T-helper 2 cell treated with Interferon-gamma antibody and Interleukin-4, amounts not matched to agents 100 ng/mL and 5 ng/mL, for 36 hours (primary cell): Measurements from ENCODE around the gene NXNL1. TPM values are rescaled to one million over a fixed set of nuclear protein-coding genes. Genes with fewer than 3 reads are reported as not detected.
"Not testable (repeated sequence)": the region's sequence is repeated elsewhere in the genome, so short reads cannot be mapped to it uniquely, and the experiment has no call there.

Experiments used
- intact Hi-C: fragments of 100-400 bp; cut with micrococcal nuclease; formaldehyde crosslinking; loops from one replicate; pipeline ENCODE4 v1.15.1; 2023
- total RNA-seq: library from RNA; stranded (reverse); gene quantifications from 2 replicates; pipeline ENCODE4 v1.2.3, GENCODE V29; 2022

The NXNL1 gene
- not detected in 2 replicates for total RNA-seq

GRCh38 chr19:17460372-17461230, at the start of gene NXNL1:
TSS of gene NXNL1 (minus strand) at chr19:17460926. CDS start at chr19:17460869, 57 bp downstream.
- intact Hi-C loops = no loop called here

GRCh38 chr19:17508558-17508933, 47.8 kb upstream of the NXNL1 start:
- intact Hi-C loops = not testable (repeated sequence)

DNA sequence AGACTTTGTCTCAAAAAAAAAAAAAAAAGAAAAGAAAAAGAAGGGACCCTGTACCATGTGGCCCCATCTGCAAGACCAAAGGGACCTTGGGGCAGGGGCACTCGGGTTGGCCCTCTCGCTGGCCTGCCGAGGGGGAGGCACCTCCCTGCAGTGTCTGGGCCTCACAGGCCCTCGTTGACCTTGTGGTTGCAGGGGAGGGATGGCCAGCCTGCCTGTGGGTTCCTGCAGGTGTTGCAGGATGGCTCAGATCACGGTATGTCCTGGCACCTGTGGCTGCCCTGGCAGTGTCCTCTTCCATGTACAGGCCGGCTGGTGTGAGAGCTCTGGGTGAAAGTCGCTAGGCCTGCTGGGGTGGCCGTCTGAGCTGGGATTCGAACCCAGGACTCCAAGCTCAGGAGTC, 46.0 kb upstream of the NXNL1 start:
- intact Hi-C loops = no loop called here

DNA sequence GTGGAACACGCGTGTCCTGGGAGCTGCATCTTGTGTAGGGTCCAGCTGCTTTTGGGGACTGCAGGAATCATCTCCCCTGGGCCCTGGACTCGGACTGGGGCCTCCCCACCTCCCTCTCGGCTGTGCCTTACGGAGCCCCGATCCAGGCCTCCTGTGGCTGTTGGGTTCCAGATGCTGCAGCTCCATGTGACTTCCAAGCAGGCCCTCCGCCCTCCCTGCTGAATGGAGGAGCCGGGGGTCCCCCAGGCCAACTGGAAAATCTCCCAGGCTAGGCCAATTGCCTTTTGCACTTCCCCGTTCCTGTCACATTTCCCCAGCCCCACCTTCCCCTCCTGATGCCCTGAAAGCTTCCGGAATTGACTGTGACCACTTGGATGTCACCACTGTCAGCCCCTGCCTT, 44.5 kb upstream of the NXNL1 start:
- intact Hi-C loops = no loop called here

DNA sequence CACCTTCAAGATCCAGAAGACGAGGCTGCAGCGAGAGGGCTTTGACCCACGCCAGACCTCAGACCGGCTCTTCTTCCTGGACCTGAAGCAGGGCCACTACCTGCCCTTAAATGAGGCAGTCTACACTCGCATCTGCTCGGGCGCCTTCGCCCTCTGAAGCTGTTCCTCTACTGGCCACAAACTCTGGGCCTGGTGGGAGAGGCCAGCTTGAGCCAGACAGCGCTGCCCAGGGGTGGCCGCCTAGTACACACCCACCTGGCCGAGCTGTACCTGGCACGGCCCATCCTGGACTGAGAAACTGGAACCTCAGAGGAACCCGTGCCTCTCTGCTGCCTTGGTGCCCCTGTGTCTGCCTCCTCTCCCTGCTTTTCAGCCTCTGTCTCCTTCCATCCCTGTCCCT, 43.7 kb upstream of the NXNL1 start:
- intact Hi-C loops = no loop called here

DNA sequence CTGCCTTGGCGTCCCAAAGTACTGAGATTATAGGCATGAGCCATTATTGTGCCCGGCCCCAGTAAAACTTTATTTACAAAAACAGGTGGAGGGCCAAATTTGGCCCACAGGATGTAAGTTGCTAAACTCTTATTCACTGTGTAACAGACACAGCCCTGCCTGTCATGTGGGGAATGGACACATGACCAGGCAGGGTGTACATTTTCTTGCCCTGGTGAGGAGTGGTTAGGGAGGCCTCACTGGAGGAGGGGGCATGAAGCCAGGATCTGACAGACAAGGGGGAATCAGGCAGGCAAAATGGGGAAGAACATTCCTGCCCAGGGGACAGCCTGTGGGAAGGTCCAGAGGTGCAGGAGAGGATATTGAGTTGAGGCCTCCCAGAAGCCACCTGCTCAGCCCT, 43.3 kb upstream of the NXNL1 start:
- intact Hi-C loops = no loop called here

DNA sequence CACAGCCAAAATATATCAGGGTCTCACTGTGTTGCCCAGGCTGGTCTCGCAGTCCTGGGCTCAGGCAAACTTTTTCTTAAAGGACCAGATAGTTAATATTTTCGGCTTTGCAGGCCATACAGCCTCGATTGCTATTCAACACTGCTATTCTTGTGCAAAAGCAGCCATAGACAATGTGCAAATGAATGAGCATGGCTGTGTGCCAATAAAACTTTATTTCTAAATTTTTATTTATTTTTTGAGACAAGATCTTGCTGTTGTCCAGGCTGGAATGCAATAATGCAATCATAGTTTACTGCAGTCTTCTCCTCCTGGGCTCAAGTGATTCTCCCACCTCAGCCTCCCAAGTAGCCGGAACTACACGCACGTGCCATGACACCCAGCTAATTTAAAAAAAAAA, 42.5 kb upstream of the NXNL1 start:
- intact Hi-C loops = no loop called here

DNA sequence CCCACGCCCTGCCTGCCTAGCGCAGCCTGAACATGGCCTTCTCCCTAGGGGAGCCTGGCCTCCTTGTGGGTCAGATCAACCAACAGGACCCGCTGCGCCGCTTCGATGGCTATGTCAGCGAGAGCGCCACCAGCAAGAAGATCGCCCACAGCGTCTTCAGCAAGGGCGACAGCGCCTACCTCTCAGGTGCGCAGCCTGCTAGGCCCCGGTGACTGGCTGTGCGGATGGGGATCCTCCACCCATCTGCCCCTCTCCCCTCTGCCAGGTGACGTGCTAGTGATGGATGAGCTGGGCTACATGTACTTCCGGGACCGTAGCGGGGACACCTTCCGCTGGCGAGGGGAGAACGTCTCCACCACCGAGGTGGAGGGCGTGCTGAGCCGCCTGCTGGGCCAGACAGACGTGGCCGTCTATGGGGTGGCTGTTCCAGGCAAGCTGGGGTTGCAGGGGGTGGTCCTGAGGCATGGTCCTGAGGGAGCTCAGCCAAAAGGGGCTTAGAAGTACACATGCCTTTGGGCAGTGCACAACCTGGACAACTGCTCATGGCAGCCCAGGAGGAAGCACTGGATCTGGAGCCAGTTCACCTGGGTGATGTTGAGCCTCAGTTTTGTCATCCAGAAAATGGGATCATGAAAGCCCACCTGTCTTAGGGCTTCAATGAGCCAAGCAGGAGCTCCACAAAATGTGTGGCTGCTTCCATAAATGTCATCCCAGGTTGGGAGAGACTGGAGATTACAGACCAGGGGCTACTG, 39.9 kb upstream of the NXNL1 start:
- intact Hi-C loops = no loop called here

DNA sequence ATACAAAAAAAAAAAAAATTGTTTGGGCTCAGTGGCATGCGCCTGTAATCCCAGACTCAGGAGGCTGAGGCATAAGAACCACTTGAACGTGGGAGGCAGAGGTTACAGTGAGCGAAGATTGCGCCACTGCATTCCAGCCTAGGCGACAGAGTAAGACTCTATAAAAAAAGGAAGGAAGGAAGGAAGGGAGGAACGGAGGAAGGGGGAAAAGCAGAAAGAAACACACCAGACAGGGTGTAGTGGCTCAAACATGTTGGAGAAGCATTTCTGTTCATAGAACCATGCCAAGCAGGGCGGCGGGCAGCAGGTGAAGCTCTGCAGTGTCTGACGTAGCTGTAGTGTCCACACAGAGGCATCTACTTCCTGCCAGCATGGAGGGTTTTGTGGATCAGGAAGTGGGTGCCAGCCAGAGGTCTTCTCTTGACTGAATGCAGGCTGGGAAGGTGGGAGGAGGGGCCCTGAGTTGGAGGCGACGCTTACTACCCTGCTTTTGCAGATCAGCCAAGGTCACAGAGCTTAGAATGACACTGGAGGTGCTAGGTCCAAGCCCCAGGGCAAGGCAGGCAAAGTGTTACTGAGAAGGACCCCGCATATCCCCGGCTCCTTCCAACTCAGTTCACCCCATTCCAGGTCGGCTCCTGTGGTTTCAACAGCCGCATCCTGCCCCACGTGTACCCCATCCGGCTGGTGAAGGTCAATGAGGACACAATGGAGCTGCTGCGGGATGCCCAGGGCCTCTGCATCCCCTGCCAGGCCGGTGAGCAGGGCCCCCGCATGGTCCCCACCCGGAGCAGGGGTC, 39.1 kb upstream of the NXNL1 start:
- intact Hi-C loops = no loop called here

DNA sequence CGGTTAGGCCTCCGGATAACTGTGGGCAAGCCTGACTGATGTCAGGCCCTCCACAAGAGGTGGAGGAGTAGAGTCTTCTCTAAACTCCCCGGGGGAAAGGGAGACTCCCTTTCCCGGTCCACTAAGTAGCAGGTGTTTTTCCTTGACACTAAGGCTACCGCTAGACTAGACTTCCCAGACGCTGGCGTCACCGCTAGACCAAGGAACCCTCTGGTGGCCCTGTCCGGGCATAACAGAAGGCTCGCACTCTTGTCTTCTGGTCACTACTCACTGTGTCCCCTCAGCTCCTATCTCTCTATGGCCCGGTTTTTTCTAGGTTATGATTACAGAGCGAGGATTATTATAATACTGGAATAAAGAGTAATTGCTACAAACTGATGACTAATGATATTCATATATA, 38.3 kb upstream of the NXNL1 start:
- intact Hi-C loops = not testable (repeated sequence)

DNA sequence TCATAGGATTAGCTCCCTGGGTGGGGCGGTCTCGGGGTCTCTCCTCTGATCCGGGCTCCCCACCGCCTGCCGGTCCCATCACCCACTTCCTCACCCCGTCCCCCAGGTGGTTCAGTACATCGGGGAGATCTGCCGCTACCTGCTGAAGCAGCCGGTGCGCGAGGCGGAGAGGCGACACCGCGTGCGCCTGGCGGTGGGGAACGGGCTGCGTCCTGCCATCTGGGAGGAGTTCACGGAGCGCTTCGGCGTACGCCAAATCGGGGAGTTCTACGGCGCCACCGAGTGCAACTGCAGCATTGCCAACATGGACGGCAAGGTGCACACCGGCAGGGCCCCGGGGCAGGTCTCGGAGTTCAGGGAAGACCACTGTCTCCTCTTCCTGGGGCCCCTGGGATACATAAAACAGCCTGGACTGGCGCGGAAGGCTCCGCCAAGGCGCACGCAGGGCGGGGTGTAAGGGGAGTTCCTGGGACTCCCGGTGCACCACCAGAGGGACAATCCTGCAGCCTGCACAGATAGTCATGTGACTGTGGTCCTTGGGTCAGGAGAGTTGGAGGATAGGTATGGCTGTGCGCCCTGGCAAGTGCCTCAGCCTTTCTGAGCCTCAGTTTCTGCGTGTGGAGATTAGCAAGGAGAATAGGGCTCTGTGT, 36.5 kb upstream of the NXNL1 start:
- intact Hi-C loops = loop anchor here (2.0 kb wide), 1 partner anchor 78 kb away; no protein-coding TSS in a partner anchor

- intact Hi-C loops = loop anchor here (2.0 kb wide), 1 partner anchor 78 kb away; no protein-coding TSS in a partner anchor
Observed at GRCh38 chr19:17496337-17496997, 35.7 kb upstream of the NXNL1 start.

- intact Hi-C loops = loop anchor here (2.0 kb wide), 1 partner anchor 79 kb away; no protein-coding TSS in a partner anchor
Observed at GRCh38 chr19:17495639-17496296, 35.0 kb upstream of the NXNL1 start.

- intact Hi-C loops = no loop called here
Observed at GRCh38 chr19:17491287-17491686, 30.6 kb upstream of the NXNL1 start.

GRCh38 chr19:17490411-17490810, 29.7 kb upstream of the NXNL1 start:
- intact Hi-C loops = no loop called here

DNA sequence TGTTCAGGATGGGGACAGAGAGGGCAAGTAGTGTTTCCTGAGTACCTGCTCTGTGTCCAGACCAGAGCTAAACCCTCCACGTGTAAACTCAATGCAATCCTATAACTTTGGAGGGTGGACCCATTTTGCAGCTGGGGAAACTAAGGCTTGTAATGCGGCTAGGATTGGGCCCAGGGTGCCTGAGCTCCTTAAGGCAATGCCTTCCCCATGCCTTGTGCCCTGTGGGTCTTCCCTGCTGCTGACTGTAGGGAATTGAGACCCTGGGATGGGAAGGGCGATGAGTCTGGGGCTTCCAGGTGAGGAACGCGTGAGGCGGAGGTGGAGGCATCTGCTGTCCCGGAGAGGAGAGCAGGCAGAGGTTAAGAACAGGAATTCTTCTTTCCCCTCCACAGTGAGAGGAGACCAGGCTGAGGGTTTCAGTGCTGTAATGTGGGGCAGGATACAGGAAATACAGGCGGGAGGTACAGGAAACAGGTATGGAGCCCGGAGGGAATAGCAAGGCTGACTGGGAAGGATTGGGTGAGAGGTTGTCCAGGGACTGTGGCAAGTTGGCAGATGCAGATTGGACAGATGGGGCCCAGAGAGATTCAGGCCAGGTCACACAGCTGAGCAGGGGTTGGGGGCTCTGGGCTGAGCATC, 28.8 kb upstream of the NXNL1 start:
- intact Hi-C loops = no loop called here

DNA sequence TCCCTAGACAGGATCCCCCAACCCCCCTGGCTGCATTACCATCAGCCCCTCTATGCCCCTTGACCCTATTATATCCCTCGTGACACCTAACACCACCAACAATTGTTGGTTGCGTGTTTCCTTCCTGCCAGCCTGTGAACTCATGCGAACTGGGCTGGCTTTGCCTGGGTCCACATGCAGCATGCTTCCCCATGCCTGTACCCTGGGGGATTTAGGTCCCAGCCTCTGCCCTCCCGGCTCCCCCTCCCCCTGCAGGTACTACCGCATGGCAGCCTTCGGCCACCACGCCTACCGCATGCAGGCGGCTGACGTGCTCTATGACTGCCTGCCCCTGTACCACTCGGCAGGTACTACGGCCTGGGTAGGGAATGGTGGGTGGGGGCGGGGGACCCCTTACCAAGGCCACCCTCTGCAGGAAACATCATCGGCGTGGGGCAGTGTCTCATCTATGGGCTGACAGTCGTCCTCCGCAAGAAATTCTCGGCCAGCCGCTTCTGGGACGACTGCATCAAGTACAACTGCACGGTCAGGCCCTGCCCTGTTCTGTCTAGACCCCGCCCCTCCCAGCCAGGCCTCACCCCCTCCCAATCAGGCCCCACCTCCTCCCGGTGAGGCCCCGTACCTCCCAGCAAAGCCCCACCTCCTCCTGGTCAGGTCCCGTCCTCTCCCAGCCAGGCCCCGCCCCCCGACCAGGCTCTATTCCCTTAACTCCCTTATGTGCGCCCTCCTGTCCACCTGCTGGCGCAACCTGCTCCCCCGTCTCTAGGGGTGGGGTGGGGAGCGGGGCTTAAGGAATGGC, 28.1 kb upstream of the NXNL1 start:
- intact Hi-C loops = no loop called here

- intact Hi-C loops = no loop called here
Observed at GRCh38 chr19:17487284-17488121, 26.8 kb upstream of the NXNL1 start.
